Measurements from ENCODE around the gene TMEM120A. TPM values are rescaled to one million over a fixed set of nuclear protein-coding genes. Genes with fewer than 3 reads are reported as not detected.

Gene TMEM120A
- total RNA-seq, 1 experiment from 2014 or later = 32.9 TPM

- no peak for DNase-seq (ENCODE audit: low read depth)
Measured at GRCh38 chr7:75981453-75982305, 12.7 kb downstream of the TMEM120A start.

- no peak for DNase-seq (ENCODE audit: low read depth)
Measured at GRCh38 chr7:75981203-75981452, 13.3 kb downstream of the TMEM120A start.

DNA sequence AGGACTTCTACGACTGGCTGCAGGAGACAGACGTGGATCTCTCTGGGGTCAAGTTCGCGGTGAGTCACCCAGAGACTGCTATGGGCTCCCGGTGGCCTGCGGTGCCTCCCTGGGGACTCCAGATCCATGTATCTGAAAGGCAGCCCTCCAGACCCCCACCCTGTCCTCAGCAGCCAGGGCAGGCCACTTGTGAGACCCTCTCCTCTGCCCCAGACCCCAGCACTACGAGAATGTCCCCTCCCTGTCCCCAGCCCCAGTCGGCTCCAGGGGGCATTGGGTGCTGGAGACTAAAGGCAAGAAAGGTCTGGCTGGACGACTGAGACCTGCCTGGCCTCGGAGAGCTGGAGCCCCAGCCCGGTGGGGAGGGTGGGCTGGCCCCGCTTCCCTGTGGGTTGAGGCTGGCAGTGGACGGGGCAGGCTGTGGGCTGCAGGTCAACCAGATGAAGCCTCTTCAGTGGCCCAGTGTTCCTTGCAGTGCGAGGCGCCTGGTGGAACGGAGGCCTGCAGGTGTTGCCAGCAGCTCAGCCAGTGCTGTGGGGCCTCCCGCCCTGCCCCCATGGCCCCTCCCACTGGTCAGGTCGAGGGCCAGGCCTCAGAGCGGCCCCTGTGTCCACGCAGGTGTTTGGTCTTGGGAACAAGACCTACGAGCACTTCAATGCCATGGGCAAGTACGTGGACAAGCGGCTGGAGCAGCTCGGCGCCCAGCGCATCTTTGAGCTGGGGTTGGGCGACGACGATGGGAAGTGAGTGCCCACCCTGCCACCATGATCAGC lies 13.8 kb downstream of the TMEM120A start:
- DNase-seq (ENCODE audit: low read depth) = no peak

DNA sequence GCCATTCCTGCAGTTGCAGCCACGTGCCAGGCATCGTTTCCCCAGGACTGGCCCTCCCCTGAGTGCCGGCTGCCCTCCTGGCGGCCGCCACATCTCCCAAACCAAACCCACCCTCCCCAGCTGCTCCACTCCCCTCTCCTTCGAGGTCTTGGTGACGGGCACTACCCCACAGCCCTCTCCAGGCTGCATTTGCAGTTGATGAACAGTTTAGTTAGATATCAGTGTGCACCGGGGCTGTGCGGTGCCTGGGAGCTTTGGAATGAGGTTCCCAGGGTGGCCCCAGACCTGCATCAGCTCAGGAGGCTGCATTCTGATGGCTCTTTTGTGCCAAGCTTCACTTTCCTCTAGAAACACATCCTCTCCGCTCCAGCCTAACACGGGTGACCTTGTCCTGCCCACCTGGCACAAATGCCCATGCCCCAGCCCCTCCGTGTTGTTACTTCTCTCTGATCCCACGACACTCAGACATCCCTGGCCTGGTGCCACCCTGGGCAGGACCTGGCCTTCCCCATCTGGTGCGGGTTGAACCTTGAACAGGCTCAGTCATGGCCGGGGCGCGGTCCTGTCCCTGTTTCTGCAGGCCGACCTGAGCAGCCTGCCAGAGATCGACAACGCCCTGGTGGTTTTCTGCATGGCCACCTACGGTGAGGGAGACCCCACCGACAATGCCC lies 14.5 kb downstream of the TMEM120A start:
- DNase-seq (ENCODE audit: low read depth) = no peak

DNA sequence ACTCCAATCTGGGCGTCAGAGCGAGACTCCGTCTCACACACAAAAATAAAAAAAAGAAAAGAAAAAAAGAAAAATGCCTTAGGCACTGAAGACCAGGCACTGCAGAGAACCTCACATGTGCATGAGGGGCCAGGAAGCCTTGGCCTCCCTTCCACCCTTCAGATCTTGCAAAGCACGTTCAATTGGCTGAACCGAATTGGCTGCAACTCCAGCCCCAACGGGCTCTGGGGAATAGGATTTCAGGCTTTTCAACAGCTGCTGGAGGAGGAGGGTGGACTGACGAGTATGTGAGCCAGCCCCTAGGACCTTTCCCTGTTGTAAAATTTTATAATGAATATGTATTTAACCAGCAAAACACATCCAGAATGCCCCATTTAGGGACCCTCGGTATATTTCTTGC lies 16.7 kb downstream of the TMEM120A start:
- peak; percentile 94 for DNase-seq (ENCODE audit: low read depth)

GRCh38 chr7:75971961-75972763 lies 22.2 kb downstream of the TMEM120A start:
- peak; percentile 46 for DNase-seq (ENCODE audit: low read depth)

- no peak for DNase-seq (ENCODE audit: low read depth)
Measured at GRCh38 chr7:75971309-75971960, 23.0 kb downstream of the TMEM120A start.

DNA sequence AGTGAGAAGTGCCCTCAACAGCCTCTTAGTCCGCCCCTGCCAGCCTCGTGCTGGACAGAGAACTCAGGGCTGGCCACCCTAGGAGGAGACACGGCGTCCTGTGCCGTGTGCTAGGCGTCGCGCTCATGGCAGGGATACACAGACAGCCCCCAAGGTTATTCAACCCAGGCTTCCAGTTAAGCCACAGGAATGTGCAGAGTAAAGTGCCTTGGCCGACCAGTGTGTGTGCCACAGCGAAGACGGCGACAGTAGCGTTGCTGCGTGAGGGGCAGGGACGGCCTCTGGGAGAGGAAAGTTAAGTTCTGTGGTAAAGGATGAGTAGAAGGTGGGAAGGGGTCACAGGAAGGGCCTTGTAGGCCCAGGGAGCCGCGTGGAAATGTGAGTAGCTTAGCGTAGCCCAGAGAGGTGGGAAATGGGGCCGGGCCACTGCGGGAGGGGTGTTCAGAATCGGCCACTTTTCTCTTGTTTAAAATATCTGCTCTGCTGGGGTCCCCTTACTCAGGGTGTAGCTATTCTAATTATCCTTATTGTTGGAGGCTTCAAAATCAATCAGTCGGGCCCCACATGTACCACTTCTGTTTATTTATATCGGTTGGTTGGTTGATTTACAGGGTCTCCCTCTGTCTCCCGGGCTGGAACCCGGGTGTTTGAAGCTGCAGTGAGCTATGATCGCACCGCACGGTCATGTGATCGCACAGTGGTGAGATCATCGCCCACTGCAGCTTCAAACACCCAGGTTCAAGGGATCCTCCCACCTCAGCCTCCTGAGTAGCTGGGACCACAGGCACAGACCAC lies 24.5 kb downstream of the TMEM120A start:
- DNase-seq (ENCODE audit: low read depth) = no peak

GRCh38 chr7:75969182-75969581 lies 25.2 kb downstream of the TMEM120A start:
- DNase-seq (ENCODE audit: low read depth) = no peak

DNA sequence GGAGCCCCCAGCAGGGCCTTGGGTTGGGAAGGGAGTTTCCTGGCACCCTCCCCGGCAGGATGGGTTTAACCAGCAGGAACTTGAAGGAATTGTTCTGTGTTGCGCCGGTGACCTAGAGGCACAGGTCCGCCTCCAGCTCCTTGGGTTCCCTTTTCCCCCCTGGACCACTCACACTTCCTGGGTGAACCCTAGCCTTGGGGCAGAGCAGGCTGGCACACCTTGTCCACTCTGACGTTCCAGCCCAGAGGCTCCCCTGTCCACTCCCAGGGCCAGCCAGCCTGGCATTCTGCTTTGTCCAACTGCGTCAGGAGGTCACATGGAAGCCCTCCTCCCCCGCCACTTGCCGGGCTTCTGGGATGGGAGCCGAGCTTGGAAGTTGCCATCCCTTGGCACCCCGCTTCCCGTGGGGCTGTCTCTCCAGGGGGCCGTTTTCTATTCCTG lies 25.8 kb downstream of the TMEM120A start:
- DNase-seq (ENCODE audit: low read depth) = no peak

DNA sequence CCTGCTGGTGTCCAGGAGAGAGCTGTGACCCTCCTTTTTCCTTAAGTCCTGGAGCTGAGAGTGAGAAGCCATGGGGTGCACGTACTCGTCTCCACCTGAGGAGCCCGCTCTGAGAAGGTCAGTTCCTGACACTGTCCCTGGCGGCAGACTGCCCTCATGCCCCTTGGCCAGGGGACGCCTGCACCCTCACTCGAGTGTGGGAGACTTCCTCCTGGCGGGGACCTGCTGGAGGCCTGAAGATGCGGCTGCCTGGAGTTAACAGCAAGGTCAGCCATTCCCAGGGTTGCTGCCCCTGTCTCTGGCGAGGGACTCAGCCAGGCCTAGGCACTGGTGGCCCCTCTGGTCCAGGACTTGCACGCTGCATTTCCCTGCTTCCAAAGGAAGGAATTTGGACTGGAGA lies 26.4 kb downstream of the TMEM120A start:
- DNase-seq (ENCODE audit: low read depth) = no peak

- DNase-seq (ENCODE audit: low read depth) = no peak
Measured at GRCh38 chr7:75967487-75967997, 26.9 kb downstream of the TMEM120A start.

DNA sequence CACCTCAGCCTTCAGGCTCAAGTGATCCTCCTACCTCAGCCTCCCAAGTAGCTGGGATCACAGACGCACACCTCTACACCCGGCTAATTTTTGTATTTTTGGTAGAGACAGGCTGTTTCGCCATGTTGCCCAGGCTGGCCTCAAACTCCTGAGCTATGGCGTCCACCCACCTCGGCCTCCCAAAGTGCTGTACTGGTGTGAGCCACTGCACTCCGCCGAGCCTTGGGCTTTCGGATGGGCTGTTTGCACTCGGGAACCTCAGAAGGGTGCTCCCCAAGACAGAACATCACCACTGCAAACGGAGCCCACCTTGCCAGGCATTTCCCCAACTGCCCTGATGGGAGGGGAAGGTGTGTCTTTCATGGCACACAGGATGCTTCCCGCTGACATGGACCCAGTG lies 27.3 kb downstream of the TMEM120A start:
- DNase-seq (ENCODE audit: low read depth) = no peak

GRCh38 chr7:75966190-75966961 lies 28.0 kb downstream of the TMEM120A start:
- peak; percentile 99 for DNase-seq (ENCODE audit: low read depth)

DNA sequence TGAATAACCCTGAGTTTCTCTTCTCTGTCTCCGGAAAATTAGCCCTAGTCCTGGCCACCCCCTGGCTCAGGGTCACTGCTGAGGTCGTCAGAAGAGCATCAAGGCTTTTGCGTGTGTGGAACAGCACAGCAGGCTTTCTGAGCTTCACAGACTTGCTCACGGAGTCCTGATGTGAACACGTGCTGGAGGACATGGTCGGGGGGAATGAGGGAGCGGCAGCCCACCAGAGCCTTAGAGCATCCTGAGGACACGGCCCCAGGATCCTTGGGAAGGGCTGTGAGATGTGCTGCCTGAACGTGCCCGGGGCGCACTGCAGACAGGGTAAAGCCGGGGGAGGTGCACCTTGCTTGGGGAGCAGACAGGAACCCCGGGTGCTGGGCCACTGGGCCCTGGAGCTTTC lies 28.8 kb downstream of the TMEM120A start:
- no peak for DNase-seq (ENCODE audit: low read depth)

- DNase-seq (ENCODE audit: low read depth) = no peak
Measured at GRCh38 chr7:75963381-75963995, 30.9 kb downstream of the TMEM120A start.

- peak; percentile 90 for DNase-seq (ENCODE audit: low read depth)
Measured at GRCh38 chr7:75962607-75963380, 31.6 kb downstream of the TMEM120A start.

DNA sequence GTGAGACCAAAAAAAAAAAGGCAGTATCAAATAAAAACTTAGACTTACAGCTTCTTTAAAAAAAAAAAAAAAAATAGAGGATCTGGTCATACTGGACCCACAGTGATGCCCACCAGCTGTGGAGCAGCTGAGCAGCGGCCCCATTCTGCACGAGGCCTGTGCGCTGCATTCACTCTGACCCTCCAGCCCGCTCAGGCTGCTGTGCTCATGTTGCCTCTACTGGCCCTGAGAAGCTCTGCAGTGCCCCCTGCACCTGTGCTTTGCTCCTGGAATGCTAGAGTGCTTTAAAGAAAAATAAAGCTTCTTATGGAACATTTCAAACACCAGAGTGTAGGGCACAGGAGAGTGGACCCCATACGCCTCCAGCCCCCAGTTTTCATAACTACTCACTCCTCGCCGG lies 33.2 kb downstream of the TMEM120A start:
- no peak for DNase-seq (ENCODE audit: low read depth)

Data from LHCN-M2 (cell line).